Caco-2 (cell line): ENCODE results near the gene HIGD2A. TPM values are rescaled to one million over a fixed set of nuclear protein-coding genes. Genes with fewer than 3 reads are reported as not detected.

ENCODE experiments used
- BruUV-seq: library from RNA; stranded (reverse); fragments of 400-500 nt; replicated peaks from 2 replicates; lab custom pipeline; 2021; lab: Mats Ljungman, UMichigan
- CTCF ChIA-PET: fragments of 300-600 bp; sonication (Branson Sonifier 250); formaldehyde crosslinking; loops from one replicate; lab custom pipeline; 2022; ENCODE audit warnings: antibody characterized with exemption; lab: Charles Lee
- POLR2A ChIA-PET: fragments of 300-600 bp; sonication (Branson Sonifier 250); formaldehyde crosslinking; loops from one replicate; lab custom pipeline; 2022; ENCODE audit warnings: antibody characterized with exemption; lab: Charles Lee
- DNase-seq, 2 experiments: peaks; one replicate each; pipeline versions ENCODE4 v3.0.0 to v3.0.0-alpha.2; 2020 to 2022
- H3K27me3 ChIP-seq: replicated peaks from 2 replicates; pipeline ENCODE4 v1.6.0; 2011; ENCODE audit warnings: low read length; ENCODE audit not compliant: control insufficient read depth, insufficient read depth
- H3K36me3 ChIP-seq: 2 replicates; pipeline ENCODE4 v1.5.1; 2011; ENCODE audit warnings: low read length; ENCODE audit not compliant: control insufficient read depth, insufficient read depth
- H3K4me1 ChIP-seq: fragments of 250-450 bp; sonication (Bioruptor Pico); 2 replicates; pipeline ENCODE4 v1.5.1; 2020; ENCODE audit warnings: mild to moderate bottlenecking
- H3K4me3 ChIP-seq: 2 replicates; pipeline ENCODE4 v1.5.1; 2011; ENCODE audit warnings: low read depth, mild to moderate bottlenecking, control low read depth, low read length
- H3K9me3 ChIP-seq: fragments of 250-450 bp; sonication (Bioruptor Pico); 2 replicates; pipeline ENCODE4 v1.5.1; 2020; ENCODE audit warnings: mild to moderate bottlenecking, moderate library complexity
- H3K27ac Mint-ChIP-seq: one replicate; pipeline ENCODE4 v1.8.0; 2022; ENCODE audit warnings: mixed read lengths; ENCODE audit not compliant: unreplicated experiment
- H3K27me3 Mint-ChIP-seq: one replicate; pipeline ENCODE4 v1.8.0; 2022; ENCODE audit warnings: mixed read lengths; ENCODE audit not compliant: insufficient read depth, unreplicated experiment
- H3K36me3 Mint-ChIP-seq: one replicate; pipeline ENCODE4 v1.8.0; 2022; ENCODE audit warnings: mild to moderate bottlenecking, mixed read lengths; ENCODE audit not compliant: insufficient read depth, unreplicated experiment
- H3K4me1 Mint-ChIP-seq: one replicate; pipeline ENCODE4 v1.8.0; 2022; ENCODE audit warnings: low read depth, mixed read lengths; ENCODE audit not compliant: unreplicated experiment
- H3K4me3 Mint-ChIP-seq: one replicate; pipeline ENCODE4 v1.8.0; 2022; ENCODE audit warnings: mild to moderate bottlenecking, moderate library complexity, mixed read lengths; ENCODE audit not compliant: unreplicated experiment
- H3K9me3 Mint-ChIP-seq: one replicate; pipeline ENCODE4 v1.8.0; 2022; ENCODE audit warnings: mixed read lengths; ENCODE audit not compliant: unreplicated experiment
- CTCF ChIP-seq, 2 experiments: fragments of 200-600 bp in 1 of 2; IDR thresholded peaks; 1 replicate in 1 of 2; 2 replicates in 1 of 2; pipeline versions ENCODE4 v1.5.1 to v1.8.0; 2011 to 2022; ENCODE audit warnings: antibody characterized with exemption in 1 of 2, control low read depth in 1 of 2, inconsistent platforms in 1 of 2, low read depth in 1 of 2, low read length in 1 of 2, mild to moderate bottlenecking in 1 of 2, moderate library complexity in 1 of 2; ENCODE audit not compliant: insufficient read depth in 1 of 2, severe bottlenecking in 1 of 2, unreplicated experiment in 1 of 2
- intact Hi-C: fragments of 100-400 bp; cut with micrococcal nuclease; formaldehyde crosslinking; loops from one replicate; pipeline ENCODE4 v1.10.0; 2022; ENCODE audit not compliant: unreplicated experiment
- total RNA-seq: library from RNA; stranded (reverse); gene quantifications from 2 replicates; pipeline ENCODE4 v1.2.3, GENCODE V29; 2022

HIGD2A gene
- total RNA-seq, 1 experiment from 2014 or later, result 110 TPM

GRCh38 chr5:176381979-176382378 lies 6.6 kb upstream of the HIGD2A start:
- H3K27me3 ChIP-seq, result no peaks in the 10 kb centered on the region
- H3K4me3 Mint-ChIP-seq, result no peak overlapping the region
- H3K36me3 ChIP-seq, result no peaks in the 10 kb centered on the region
- no peaks in the 10 kb centered on the region for H3K9me3 Mint-ChIP-seq
- DNase-seq, result no peak
- no peaks in the 10 kb centered on the region; the same call in 1 of the 2 replicates for H3K4me1 ChIP-seq
- TF ChIP-seq CTCF (IDR thresholded peaks at IDR 0.05; ENCODE audit: insufficient read depth in 1 of 2, low read depth in 1 of 2, low read length in 1 of 2, severe bottlenecking in 1 of 2, unreplicated experiment in 1 of 2), result no peak
- H3K27me3 Mint-ChIP-seq, result no peaks in the 10 kb centered on the region
- H3K9me3 ChIP-seq, result no peaks in the 10 kb centered on the region
- H3K4me3 ChIP-seq, result no peak overlapping the region
- no peak overlapping the region for H3K27ac Mint-ChIP-seq
- ChIA-PET CTCF (interaction anchor here (0.6 kb wide), 1 partner anchor 156 kb away, joined by 3 read pairs; no protein-coding TSS in a partner anchor), POLR2A (no interaction called here)
- no peaks in the 10 kb centered on the region for H3K4me1 Mint-ChIP-seq
- intact Hi-C loops, result no loop called here
- BruUV-seq, result no TSS peak
- H3K36me3 Mint-ChIP-seq, result peaks cover 50% of the 10 kb centered on the region

- Mint-ChIP-seq H3K27ac (no peak overlapping the region), H3K4me1 (no peaks in the 10 kb centered on the region), H3K9me3 (no peaks in the 10 kb centered on the region), H3K4me3 (no peak overlapping the region), H3K36me3 (peaks cover 58% of the 10 kb centered on the region), H3K27me3 (no peaks in the 10 kb centered on the region)
- ChIA-PET CTCF (no interaction called here), POLR2A (no interaction called here)
- Histone ChIP-seq H3K9me3 (no peaks in the 10 kb centered on the region), H3K4me1 (peaks cover 4% of the 10 kb centered on the region; the same call in 1 of the 2 replicates), H3K36me3 (no peaks in the 10 kb centered on the region), H3K4me3 (no peak overlapping the region), H3K27me3 (no peaks in the 10 kb centered on the region)
- intact Hi-C loops, result no loop called here
- no peak for DNase-seq
- no TSS peak for BruUV-seq
- no peak for TF ChIP-seq CTCF (IDR thresholded peaks at IDR 0.05; ENCODE audit: insufficient read depth in 1 of 2, low read depth in 1 of 2, low read length in 1 of 2, severe bottlenecking in 1 of 2, unreplicated experiment in 1 of 2)
Measured at GRCh38 chr5:176382721-176383120, 5.8 kb upstream of the HIGD2A start.

- H3K36me3 ChIP-seq, result no peaks in the 10 kb centered on the region
- H3K4me1 ChIP-seq, result peaks cover 4% of the 10 kb centered on the region; the same call in 1 of the 2 replicates
- BruUV-seq, result no TSS peak
- POLR2A ChIA-PET, result no interaction called here
- CTCF ChIA-PET, result no interaction called here
- H3K4me3 ChIP-seq, result no peak overlapping the region
- H3K4me3 Mint-ChIP-seq, result no peak overlapping the region
- intact Hi-C loops, result no loop called here
- H3K9me3 ChIP-seq, result no peaks in the 10 kb centered on the region
- H3K36me3 Mint-ChIP-seq, result peaks cover 64% of the 10 kb centered on the region
- H3K4me1 Mint-ChIP-seq, result no peaks in the 10 kb centered on the region
- H3K27ac Mint-ChIP-seq, result no peak overlapping the region
- H3K27me3 Mint-ChIP-seq, result no peaks in the 10 kb centered on the region
- H3K27me3 ChIP-seq, result no peaks in the 10 kb centered on the region
- no peak for TF ChIP-seq CTCF (IDR thresholded peaks at IDR 0.05; ENCODE audit: insufficient read depth in 1 of 2, low read depth in 1 of 2, low read length in 1 of 2, severe bottlenecking in 1 of 2, unreplicated experiment in 1 of 2)
- no peaks in the 10 kb centered on the region for H3K9me3 Mint-ChIP-seq
- DNase-seq, result no peak
Measured at GRCh38 chr5:176383248-176383905, 5.2 kb upstream of the HIGD2A start.
